HG02938 (cell line): ENCODE data around the gene AGBL5.

ENCODE experiments used
- ATAC-seq: cut with Tn5 transposase; IDR thresholded peaks from one replicate; pipeline ENCODE4 v1.9.1; 2021; ENCODE audit warnings: mild to moderate bottlenecking, moderate library complexity; ENCODE audit not compliant: unreplicated experiment

The AGBL5 gene

GRCh38 chr2:27086724-27087593, 35.5 kb downstream of the AGBL5 start, which contains the start of gene KHK:
Gene KHK, plus strand, starts transcription at chr2:27086772. Its CDS starts 488 bp downstream, at chr2:27087260.
- ATAC-seq = peak; percentile 19

DNA sequence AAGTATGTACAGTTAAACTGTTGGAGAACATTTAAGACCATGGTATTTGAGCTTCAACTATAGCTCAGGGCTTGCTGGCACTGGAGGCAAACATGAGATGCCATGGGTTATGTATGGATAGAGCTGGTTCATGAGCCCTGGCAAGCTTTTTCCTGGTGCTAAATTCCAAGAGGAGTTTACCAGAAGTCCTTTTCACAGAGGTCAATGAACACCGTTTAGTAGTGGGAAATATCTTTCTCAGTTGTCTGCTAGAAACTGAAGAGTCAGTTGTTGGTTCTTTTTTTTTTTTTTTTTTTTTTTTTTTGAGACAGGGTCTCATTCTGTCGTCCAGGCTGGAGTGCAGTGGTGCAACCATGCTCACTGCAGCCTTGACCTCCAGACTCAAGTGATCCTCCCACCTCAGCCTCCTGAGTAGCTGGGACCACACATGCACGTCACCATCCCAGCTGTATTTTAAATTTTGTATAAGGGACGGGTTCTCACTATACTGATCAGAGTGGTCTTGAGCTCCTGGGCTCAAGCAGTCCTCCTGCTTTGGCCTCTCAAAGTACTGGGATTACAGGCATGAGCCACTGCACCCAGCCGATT, 36.4 kb downstream of the AGBL5 start:
- no peak for ATAC-seq

- ATAC-seq = no peak
Observed at GRCh38 chr2:27088634-27089033, 37.2 kb downstream of the AGBL5 start.

DNA sequence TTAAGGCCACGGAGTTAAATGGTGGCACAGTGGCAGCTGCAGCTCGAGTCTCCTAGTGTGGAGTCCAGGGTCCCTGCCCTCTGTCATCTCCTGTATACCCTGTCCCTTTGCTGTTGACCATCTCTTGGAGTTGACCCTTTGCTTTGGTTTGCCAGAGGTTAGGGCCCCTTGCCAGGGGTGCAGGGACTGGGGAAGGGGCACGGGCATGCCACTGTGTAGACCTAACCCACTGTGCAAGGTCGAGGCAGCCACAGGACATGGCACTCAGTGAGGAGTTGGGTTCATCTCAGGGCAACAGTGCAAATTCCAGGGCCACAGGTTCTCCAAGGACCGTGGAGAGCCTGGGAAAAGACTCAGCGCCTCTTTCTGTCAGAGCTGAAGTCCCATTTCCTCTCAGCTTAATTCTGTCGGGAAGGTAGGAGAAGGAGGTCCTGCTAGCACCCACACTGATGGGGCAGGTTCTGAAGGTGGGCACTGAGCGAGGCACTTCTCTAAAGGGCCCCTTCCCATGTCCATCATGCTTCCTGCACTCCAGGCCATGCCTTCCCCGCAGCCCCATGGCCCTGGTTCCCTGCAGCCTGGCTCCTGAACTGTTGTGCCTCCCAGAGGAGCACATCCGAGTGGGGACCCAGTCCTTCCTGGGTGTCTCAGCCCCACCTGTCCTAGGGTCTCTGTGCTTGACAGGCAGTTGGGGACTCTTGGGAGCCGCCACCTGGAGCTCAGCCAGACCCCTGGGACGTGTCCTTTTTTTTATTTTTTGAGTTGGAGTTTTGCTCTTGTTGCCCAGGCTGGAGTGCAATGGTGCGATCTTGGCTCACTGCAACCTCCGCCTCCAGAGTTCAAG, 37.9 kb downstream of the AGBL5 start:
- no peak for ATAC-seq

- no peak for ATAC-seq
Observed at GRCh38 chr2:27091746-27092695, 40.6 kb downstream of the AGBL5 start.

DNA sequence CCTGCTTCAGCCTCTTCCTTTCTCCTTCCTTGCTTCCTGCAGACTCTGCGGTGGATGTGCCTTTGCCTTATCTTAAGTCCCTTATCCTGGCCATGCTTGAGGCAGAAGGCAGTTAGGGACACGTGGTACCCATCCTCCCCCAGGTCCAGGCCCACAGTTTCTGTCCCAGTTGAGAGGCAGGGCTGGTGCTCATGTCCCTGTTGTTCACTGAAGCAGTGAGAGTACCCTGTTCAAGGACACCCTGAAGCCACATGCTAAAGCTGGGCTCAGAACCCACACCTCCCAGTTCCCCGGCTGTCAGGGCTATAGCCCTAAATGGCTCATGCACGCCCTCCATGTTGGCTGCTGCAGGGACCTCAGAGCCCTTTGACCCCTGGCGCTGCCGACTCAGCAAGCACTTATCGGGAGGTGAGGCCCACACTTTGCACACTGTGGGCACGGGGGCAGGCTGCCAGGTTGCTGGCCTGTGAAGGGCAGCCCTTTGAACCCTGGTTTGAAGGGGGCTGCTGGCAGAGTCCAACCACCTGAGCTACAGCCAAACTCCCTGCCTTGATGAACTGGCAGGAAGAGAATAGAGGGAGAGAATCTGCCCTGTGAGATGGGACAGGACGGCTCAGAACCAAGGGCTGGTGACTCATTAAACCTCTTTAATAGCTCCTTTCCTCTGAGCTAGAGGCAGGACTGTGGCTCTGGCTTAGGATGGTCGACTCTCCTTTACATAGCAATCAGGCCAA, 41.4 kb downstream of the AGBL5 start:
- no peak for ATAC-seq

DNA sequence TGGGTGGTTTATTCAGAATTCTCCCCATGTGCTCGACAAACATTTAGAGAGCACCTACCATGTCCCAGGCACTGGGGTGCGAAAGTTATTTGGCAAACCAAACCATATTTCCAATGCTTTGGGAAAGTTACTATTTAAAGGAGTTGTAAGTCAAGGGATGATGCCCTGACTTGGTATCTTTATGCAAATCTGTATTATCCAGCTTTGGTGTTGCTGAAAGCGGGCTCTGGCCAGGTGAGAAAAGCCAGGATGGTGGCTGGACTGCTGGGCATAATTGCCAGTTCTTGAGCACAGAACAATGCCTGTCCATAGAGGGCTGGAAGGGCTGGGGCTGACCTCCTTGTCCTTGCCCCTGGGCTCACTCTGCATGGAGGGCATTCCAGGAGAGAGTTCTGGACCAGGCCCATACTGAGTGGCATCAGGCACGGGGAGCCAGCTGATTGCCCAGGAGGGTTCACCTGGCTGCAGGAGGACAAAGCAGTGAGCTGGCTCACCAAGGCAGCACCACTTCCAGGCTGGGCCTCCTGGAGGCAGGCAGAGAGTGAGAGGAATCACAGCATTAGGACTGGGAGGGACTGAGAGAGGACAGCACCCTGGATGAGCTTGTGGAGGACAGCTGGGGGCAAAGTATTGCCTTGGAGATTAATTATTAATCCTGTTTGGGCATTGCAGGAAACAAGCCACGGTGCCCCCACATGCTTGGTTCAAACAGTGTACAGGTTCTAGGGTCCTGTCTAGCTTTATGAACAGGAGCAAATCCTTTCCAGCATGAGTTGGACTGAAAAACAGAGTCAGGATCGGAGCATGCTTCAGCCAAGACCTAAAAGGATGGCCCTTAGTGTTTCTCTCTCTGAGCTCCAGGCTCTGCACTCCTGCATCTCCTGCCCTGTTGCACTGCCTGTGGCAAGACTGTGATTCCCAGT, 42.2 kb downstream of the AGBL5 start:
- no peak for ATAC-seq

- ATAC-seq = no peak
Observed at GRCh38 chr2:27094353-27094984, 43.0 kb downstream of the AGBL5 start.

DNA sequence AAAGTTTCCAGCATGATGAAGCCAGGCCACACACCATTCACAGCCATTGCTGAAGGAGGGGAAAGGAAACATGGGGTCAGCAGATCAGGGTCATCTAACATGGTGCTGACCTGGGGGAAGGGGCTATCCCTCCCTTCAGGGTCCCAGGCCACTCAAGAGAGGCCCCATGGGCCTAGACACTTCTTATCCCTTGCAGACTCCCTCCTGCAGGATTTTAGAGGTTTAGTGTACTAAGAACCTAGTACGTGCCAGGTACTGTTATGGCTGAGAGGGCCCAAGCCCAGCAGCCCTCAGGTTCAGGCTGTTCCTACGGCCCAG, 43.9 kb downstream of the AGBL5 start:
- no peak for ATAC-seq

DNA sequence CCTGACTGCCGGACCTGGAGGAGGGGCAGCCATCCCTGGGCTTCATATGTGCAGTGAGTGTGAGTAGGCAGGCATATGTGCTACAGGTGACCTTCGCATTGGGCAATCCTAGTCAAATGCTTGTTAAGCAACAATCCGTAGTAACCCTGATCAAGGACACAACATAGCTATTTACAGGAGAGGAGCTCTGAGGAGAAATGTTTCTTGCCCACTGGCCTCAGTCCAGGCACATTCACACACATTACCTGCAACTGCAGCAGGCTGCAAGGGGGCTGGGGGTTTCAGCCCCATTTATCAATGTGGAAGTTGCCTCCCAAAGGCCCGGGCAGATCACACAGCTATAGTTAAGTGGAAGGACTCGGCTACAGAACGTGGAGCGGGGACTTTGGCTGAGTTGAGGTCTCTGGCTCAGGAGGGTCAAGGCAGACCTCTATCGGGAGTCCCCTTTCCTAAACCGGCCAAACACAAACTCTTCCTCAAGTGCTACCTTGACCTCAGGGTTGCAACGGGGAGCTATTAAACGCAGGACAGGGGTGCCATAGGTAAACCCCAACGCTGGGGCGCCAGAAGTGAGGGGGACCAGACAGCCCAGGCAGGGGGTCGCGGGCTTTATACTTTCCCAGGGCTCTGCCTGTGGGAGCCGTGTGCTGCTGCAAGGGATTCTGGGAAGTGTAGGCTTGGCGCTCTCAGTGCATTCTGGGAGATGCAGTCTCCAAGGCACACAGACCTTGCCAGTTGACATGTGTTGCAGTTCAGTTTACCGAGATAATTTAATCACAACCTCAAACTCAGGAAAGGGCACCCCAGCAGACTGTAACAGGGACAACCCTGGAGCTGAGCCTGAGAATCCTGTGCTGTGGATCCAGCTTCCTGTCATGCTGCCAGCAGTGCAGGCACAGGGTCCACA, 44.5 kb downstream of the AGBL5 start:
- no peak for ATAC-seq

- ATAC-seq = no peak
Observed at GRCh38 chr2:27096748-27097297, 45.4 kb downstream of the AGBL5 start.

DNA sequence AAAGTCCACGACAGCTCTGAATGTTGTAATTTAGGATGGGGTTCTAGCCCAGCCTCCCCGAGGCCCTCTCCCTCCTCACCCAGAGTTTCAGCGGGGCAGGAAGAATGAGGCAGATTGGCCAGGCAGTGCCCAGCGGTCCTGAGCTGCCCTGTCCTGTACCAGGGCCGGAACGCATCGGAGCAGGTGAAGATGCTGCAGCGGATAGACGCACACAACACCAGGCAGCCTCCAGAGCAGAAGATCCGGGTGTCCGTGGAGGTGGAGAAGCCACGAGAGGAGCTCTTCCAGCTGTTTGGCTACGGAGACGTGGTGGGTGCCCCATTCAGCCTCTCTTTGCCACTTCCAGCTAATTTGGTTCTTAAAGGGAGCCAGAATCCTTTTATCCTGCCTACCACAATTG, 45.9 kb downstream of the AGBL5 start:
- no peak for ATAC-seq

DNA sequence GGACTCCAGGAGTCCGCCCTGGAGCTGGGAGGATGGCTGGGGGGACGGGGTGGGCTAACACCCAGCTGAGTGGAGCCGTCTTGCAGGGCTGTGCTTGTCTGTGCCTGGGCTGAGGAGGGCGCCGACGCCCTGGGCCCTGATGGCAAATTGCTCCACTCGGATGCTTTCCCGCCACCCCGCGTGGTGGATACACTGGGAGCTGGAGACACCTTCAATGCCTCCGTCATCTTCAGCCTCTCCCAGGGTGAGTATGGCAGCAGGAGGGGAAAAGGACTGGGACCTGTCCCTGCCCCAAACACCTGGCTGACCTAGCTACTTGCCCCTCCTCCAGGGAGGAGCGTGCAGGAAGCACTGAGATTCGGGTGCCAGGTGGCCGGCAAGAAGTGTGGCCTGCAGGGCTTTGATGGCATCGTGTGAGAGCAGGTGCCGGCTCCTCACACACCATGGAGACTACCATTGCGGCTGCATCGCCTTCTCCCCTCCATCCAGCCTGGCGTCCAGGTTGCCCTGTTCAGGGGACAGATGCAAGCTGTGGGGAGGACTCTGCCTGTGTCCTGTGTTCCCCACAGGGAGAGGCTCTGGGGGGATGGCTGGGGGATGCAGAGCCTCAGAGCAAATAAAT, 48.0 kb downstream of the AGBL5 start:
- no peak for ATAC-seq

DNA sequence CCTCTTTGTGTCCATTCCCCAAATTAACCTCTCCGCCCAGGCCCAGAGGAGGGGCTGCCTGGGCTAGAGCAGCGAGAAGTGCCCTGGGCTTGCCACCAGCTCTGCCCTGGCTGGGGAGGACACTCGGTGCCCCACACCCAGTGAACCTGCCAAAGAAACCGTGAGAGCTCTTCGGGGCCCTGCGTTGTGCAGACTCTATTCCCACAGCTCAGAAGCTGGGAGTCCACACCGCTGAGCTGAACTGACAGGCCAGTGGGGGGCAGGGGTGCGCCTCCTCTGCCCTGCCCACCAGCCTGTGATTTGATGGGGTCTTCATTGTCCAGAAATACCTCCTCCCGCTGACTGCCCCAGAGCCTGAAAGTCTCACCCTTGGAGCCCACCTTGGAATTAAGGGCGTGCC, 48.6 kb downstream of the AGBL5 start:
- ATAC-seq = no peak

DNA sequence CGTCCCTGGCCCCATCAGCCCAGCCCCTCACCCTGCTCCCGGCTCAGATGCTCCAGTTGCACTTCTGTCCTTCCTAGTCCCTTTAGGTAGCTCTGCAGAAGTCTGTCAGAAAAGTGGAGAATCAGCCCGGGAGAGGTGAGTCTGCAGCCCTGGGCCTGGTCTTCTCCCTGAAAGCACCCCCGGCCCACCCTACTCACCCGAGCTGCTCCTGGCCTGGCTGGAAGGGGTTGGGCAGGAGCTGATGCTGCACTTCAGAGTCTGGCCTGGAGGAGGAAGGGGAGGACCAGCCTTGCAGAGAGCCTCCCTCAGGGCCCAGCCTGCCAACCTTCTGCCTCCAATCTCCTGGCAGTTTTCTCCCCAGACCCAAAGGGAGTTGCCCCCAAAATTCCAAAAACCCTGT, 50.9 kb downstream of the AGBL5 start:
- no peak for ATAC-seq

DNA sequence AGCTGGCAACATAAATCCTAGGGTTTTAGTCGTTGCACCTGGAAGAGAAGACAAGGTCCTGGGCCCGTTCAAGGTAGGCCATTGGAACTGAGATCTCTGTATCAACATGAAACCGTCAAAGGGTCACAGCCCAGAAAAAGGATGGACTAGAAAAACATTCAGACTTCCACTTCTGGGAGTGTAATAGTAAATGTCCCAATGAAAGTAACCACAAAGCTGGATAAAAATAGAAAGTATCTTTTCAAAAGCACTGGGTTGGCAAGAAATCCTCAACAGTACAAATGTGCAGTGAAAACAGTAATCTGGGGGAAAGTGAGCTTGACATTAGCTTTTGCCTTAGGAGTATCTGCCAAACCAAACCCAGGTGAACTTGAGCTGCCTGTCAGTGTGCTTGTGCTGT, 54.5 kb downstream of the AGBL5 start:
- ATAC-seq = no peak

GRCh38 chr2:27108221-27108620, 56.8 kb downstream of the AGBL5 start:
- ATAC-seq = no peak
